WTC11 (cell line): ENCODE results near the gene NWD2. TPM values are rescaled to one million over a fixed set of nuclear protein-coding genes. Genes with fewer than 3 reads are reported as not detected.

Source experiments
- ATAC-seq: fragments of 200-7000 bp; cut with Tn5 transposase; 2 replicates; pipeline ENCODE4 v1.10.0; 2021; ENCODE audit warnings: mild to moderate bottlenecking, moderate library complexity
- CTCF ChIA-PET: fragments of 300-600 bp; sonication (Branson Sonifier 250); formaldehyde crosslinking; loops from one replicate; lab custom pipeline; 2021; ENCODE audit warnings: antibody characterized with exemption; lab: Charles Lee
- POLR2A ChIA-PET: fragments of 350-600 bp; sonication (Branson Sonifier 250); formaldehyde crosslinking; loops from one replicate; lab custom pipeline; 2021; ENCODE audit warnings: antibody characterized with exemption; lab: Charles Lee
- DNase-seq: peaks from one replicate; pipeline ENCODE4 v3.0.0; 2021; ENCODE audit warnings: low spot score
- H3K27ac Mint-ChIP-seq: 2 replicates; pipeline ENCODE4 v1.8.0; 2021; ENCODE audit warnings: mixed read lengths
- H3K27me3 Mint-ChIP-seq: 2 replicates; pipeline ENCODE4 v1.8.0; 2021; ENCODE audit warnings: low read depth, mild to moderate bottlenecking, moderate library complexity, mixed read lengths
- H3K36me3 Mint-ChIP-seq: 2 replicates; pipeline ENCODE4 v1.8.0; 2021; ENCODE audit warnings: mixed read lengths
- H3K4me1 Mint-ChIP-seq: 2 replicates; pipeline ENCODE4 v1.8.0; 2022; ENCODE audit warnings: mixed read lengths
- H3K4me3 Mint-ChIP-seq: 2 replicates; pipeline ENCODE4 v1.8.0; 2021; ENCODE audit warnings: mild to moderate bottlenecking, moderate library complexity, mixed read lengths
- H3K9me3 Mint-ChIP-seq: 2 replicates; pipeline ENCODE4 v1.8.0; 2021; ENCODE audit warnings: mixed read lengths
- ESRRA ChIP-seq: sonication (generic); formaldehyde crosslinking; IDR thresholded peaks from 2 replicates; pipeline ENCODE4 v1.8.1; 2022; ENCODE audit warnings: mild to moderate bottlenecking, missing genetic modification reagents, borderline replicate concordance
- HMGXB4 ChIP-seq: sonication (generic); formaldehyde crosslinking; IDR thresholded peaks from 2 replicates; pipeline ENCODE4 v1.8.1; 2023; ENCODE audit warnings: mild to moderate bottlenecking, moderate library complexity, missing genetic modification reagents
- KAT7 ChIP-seq: sonication (generic); formaldehyde crosslinking; IDR thresholded peaks from 2 replicates; pipeline ENCODE4 v1.8.1; 2023; ENCODE audit warnings: missing genetic modification reagents, mild to moderate bottlenecking, borderline replicate concordance
- MXD4 ChIP-seq: fragments of 250-450 bp; sonication (Bioruptor Pico); IDR thresholded peaks from 2 replicates; pipeline ENCODE4 v1.8.0; 2021; ENCODE audit warnings: mild to moderate bottlenecking, moderate library complexity, borderline replicate concordance
- NR3C1 ChIP-seq: sonication (generic); formaldehyde crosslinking; conservative IDR thresholded peaks from 2 replicates; pipeline ENCODE4 v1.8.1; 2023; ENCODE audit warnings: low read depth, mild to moderate bottlenecking, missing genetic modification reagents
- PRRX2 ChIP-seq: fragments of 250-450 bp; sonication (Bioruptor Pico); IDR thresholded peaks from 2 replicates; pipeline ENCODE4 v1.8.0; 2021; ENCODE audit warnings: mild to moderate bottlenecking
- SOX15 ChIP-seq: fragments of 250-450 bp; sonication (Bioruptor Pico); IDR thresholded peaks from 2 replicates; pipeline ENCODE4 v1.9.0; 2021; ENCODE audit warnings: mild to moderate bottlenecking
- ZBTB43 ChIP-seq: sonication (generic); formaldehyde crosslinking; IDR thresholded peaks from 2 replicates; pipeline ENCODE4 v1.8.1; 2023; ENCODE audit warnings: mild to moderate bottlenecking, missing genetic modification reagents
- ZMAT4 ChIP-seq: fragments of 250-450 bp; sonication (Bioruptor Pico); IDR thresholded peaks from 2 replicates; pipeline ENCODE4 v1.9.0; 2021; ENCODE audit warnings: mild to moderate bottlenecking
- ZNF281 ChIP-seq: sonication (generic); formaldehyde crosslinking; IDR thresholded peaks from 2 replicates; pipeline ENCODE4 v1.8.0; 2023; ENCODE audit warnings: mild to moderate bottlenecking, missing genetic modification reagents
- ZNF423 ChIP-seq: fragments of 250-450 bp; sonication (Bioruptor Pico); IDR thresholded peaks from 2 replicates; pipeline ENCODE4 v2.1.2; 2022; ENCODE audit warnings: mild to moderate bottlenecking, moderate library complexity
- total RNA-seq: library from RNA; stranded (reverse); gene quantifications from 3 replicates; pipeline ENCODE4 v1.2.3, GENCODE V29; 2021
- TF ChIP-seq, protein P1 (sequence below): fragments of 250-450 bp; sonication (Bioruptor Pico); IDR thresholded peaks from 2 replicates; pipeline ENCODE4 v1.9.0; 2021; ENCODE audit warnings: mild to moderate bottlenecking
- TF ChIP-seq, protein P2 (sequence below): sonication (generic); formaldehyde crosslinking; IDR thresholded peaks from 2 replicates; pipeline ENCODE4 v1.8.1; 2022; ENCODE audit warnings: low read depth, mild to moderate bottlenecking, moderate library complexity, missing genetic modification reagents, borderline replicate concordance

Gene NWD2
- total RNA-seq, 1 experiment from 2014 or later = 0.07 TPM

DNA sequence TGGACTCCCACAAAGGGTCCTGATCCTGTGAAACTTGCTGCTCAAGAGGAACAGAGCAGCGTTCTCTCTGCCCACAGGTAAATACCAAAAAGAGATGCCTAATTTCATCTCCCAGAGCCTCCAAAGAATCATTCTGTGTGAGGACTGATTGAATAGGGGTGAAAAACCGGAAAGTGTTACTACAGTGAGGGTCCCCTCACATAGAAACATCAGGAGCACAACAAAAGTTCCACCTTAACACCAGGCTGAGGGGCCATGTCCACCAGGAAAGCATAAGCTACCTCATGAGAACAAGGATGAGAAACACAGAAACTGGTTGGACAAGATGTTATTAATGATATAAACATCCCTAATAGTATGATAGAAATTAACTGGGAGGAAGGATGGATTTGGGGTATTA lies 140.9 kb downstream of the NWD2 start:
- H3K4me1 Mint-ChIP-seq = peaks cover 20% of the 10 kb centered on the region

GRCh38 chr4:37388681-37389365 lies 144.3 kb downstream of the NWD2 start:
- ChIA-PET POLR2A (interaction anchor here (0.7 kb wide), 1 partner anchor 1487 kb away, joined by 3 read pairs; no protein-coding TSS in a partner anchor), CTCF (interaction anchor here (0.8 to 5.7 kb wide), 4 partner anchors 144 to 320 kb away, joined by 3 to 55 read pairs (median 15); partner anchors contain the start of gene NWD2)
- ATAC-seq (peak; percentile 76), DNase-seq (peak; percentile 26)
- Mint-ChIP-seq H3K27ac (0 out of 2 replicates have a peak overlapping the region, but pooled peaks have one; percentile 36), H3K27me3 (no peaks in the 10 kb centered on the region), H3K4me3 (no peak overlapping the region), H3K9me3 (no peaks in the 10 kb centered on the region), H3K36me3 (no peaks in the 10 kb centered on the region), H3K4me1 (peaks cover 28% of the 10 kb centered on the region)
- TF ChIP-seq KAT7 (no peak), NR3C1 (CRISPR knock-in tag) (no peak), ZNF423 (CRISPR knock-in tag) (no peak), ZNF281 (no peak), ESRRA (CRISPR knock-in tag) (no peak), ZBTB43 (no peak), MXD4 (CRISPR knock-in tag) (no peak), ZMAT4 (CRISPR knock-in tag) (no peak)
- TF ChIP-seq, protein P1, sequence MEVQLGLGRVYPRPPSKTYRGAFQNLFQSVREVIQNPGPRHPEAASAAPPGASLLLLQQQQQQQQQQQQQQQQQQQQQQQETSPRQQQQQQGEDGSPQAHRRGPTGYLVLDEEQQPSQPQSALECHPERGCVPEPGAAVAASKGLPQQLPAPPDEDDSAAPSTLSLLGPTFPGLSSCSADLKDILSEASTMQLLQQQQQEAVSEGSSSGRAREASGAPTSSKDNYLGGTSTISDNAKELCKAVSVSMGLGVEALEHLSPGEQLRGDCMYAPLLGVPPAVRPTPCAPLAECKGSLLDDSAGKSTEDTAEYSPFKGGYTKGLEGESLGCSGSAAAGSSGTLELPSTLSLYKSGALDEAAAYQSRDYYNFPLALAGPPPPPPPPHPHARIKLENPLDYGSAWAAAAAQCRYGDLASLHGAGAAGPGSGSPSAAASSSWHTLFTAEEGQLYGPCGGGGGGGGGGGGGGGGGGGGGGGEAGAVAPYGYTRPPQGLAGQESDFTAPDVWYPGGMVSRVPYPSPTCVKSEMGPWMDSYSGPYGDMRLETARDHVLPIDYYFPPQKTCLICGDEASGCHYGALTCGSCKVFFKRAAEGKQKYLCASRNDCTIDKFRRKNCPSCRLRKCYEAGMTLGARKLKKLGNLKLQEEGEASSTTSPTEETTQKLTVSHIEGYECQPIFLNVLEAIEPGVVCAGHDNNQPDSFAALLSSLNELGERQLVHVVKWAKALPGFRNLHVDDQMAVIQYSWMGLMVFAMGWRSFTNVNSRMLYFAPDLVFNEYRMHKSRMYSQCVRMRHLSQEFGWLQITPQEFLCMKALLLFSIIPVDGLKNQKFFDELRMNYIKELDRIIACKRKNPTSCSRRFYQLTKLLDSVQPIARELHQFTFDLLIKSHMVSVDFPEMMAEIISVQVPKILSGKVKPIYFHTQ (CRISPR knock-in tag) = no peak

More for the DNA sequence above, 140.9 kb downstream of the NWD2 start:
- Mint-ChIP-seq H3K27ac (no peak overlapping the region), H3K27me3 (no peaks in the 10 kb centered on the region; the same call in 1 of the 2 replicates), H3K9me3 (no peaks in the 10 kb centered on the region), H3K36me3 (no peaks in the 10 kb centered on the region), H3K4me3 (no peak overlapping the region)
- no peak for ATAC-seq
- ChIA-PET POLR2A (no interaction called here), CTCF (interaction anchor here (2.4 to 5.7 kb wide), 2 partner anchors 141 to 317 kb away, joined by 7 to 55 read pairs; partner anchors contain the start of gene NWD2)
- TF ChIP-seq, protein P2, sequence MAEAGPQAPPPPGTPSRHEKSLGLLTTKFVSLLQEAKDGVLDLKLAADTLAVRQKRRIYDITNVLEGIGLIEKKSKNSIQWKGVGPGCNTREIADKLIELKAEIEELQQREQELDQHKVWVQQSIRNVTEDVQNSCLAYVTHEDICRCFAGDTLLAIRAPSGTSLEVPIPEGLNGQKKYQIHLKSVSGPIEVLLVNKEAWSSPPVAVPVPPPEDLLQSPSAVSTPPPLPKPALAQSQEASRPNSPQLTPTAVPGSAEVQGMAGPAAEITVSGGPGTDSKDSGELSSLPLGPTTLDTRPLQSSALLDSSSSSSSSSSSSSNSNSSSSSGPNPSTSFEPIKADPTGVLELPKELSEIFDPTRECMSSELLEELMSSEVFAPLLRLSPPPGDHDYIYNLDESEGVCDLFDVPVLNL (CRISPR knock-in tag) = no peak
- TF ChIP-seq ZNF281 (no peak), HMGXB4 (CRISPR knock-in tag) (no peak), PRRX2 (CRISPR knock-in tag) (no peak), SOX15 (no peak)
- DNase-seq = no peak
